K562 (cell line): ENCODE measurements around the gene PRKACA. TPM values are rescaled to one million over a fixed set of nuclear protein-coding genes. Genes with fewer than 3 reads are reported as not detected.

Experiments used
- CREB1 ChIP-seq, 2 experiments: sonication (generic) in 1 of 2; formaldehyde crosslinking in 1 of 2; IDR thresholded peaks; 2 replicates each; pipeline versions ENCODE4 v1.6.1 to v1.8.0; 2012 to 2022; ENCODE audit warnings: inconsistent platforms in 1 of 2, mild to moderate bottlenecking in 1 of 2, missing genetic modification reagents in 1 of 2, moderate library complexity in 1 of 2
- FOS ChIP-seq: IDR thresholded peaks from 3 replicates; pipeline ENCODE4 v1.6.1; 2011; ENCODE audit not compliant: insufficient read length; ENCODE audit errors: extremely low read depth
- MTA2 ChIP-seq: fragments of 450-650 bp; IDR thresholded peaks from 2 replicates; pipeline ENCODE4 v1.6.1; 2016; ENCODE audit warnings: low read depth
- MTA3 ChIP-seq: fragments of 450-650 bp; formaldehyde crosslinking; IDR thresholded peaks from 2 replicates; pipeline ENCODE4 v1.6.1; 2017; ENCODE audit warnings: mild to moderate bottlenecking, borderline replicate concordance
- NEUROD1 ChIP-seq: fragments of 150-350 bp; IDR thresholded peaks from 2 replicates; pipeline ENCODE4 v1.6.1; 2014; ENCODE audit warnings: borderline replicate concordance, low read length, low read depth; ENCODE audit not compliant: partially characterized antibody
- NR4A1 ChIP-seq, 2 experiments: fragments of 250-450 bp in 1 of 2; fragments of 450-650 bp in 1 of 2; sonication (Bioruptor Pico) in 1 of 2; IDR thresholded peaks; 2 replicates each; pipeline versions ENCODE4 v1.4.0 to v1.6.1; 2016 to 2020; ENCODE audit warnings: mild to moderate bottlenecking in 2 of 2, missing compliant biosample characterization in 1 of 2, missing genetic modification characterization in 1 of 2, moderate library complexity in 1 of 2
- PHF20 ChIP-seq: fragments of 450-650 bp; IDR thresholded peaks from 2 replicates; pipeline ENCODE4 v1.6.1; 2018; ENCODE audit not compliant: partially characterized antibody
- POLR2A ChIP-seq: fragments of 450-650 bp; conservative IDR thresholded peaks from 2 replicates; pipeline ENCODE4 v1.6.1; 2016
- SP2 ChIP-seq: IDR thresholded peaks from 2 replicates; pipeline ENCODE4 v1.6.1; 2011; ENCODE audit warnings: mild to moderate bottlenecking, low read depth, low read length, moderate library complexity; ENCODE audit not compliant: poor library complexity, severe bottlenecking; ENCODE audit errors: extremely low read depth
- TBP ChIP-seq: optimal IDR thresholded peaks from 2 replicates; pipeline ENCODE3; 2011; ENCODE audit warnings: low read depth, low read length, improper control_type of control experiment
- TEAD4 ChIP-seq, 2 experiments: sonication (generic) in 1 of 2; formaldehyde crosslinking in 1 of 2; IDR thresholded peaks; 2 replicates each; pipeline versions ENCODE4 v1.6.1 to v1.8.0; 2012 to 2022; ENCODE audit warnings: borderline replicate concordance in 1 of 2, inconsistent platforms in 1 of 2, low read length in 1 of 2, mild to moderate bottlenecking in 1 of 2, missing genetic modification reagents in 1 of 2
- ZKSCAN1 ChIP-seq: fragments of 150-350 bp; IDR thresholded peaks from 2 replicates; pipeline ENCODE4 v1.6.1; 2016; ENCODE audit warnings: low read depth, low read length
- ZNF586 ChIP-seq: fragments of 450-650 bp; formaldehyde crosslinking; conservative IDR thresholded peaks from 2 replicates; pipeline ENCODE4 v1.4.0; 2020; ENCODE audit warnings: mild to moderate bottlenecking, moderate library complexity
- ZNF589 ChIP-seq: fragments of 200-800 bp; sonication (Bioruptor generic); IDR thresholded peaks from 2 replicates; pipeline ENCODE4 v1.6.1; 2016; ENCODE audit warnings: low read depth, missing genetic modification characterization, missing compliant biosample characterization
- polyA plus RNA-seq, 8 experiments: library from polyadenylated mRNA; depleted of rRNA in 4 of 8; stranded (reverse) in 5 of 8; unstranded in 3 of 8; fragments of >200 nt; fragmentation: Nextera tagmentation in 2 of 8; fragmentation: Illumina TruSeq in 1 of 8; extraction: Ambion mirVana in 2 of 8; extraction: Trizol in 1 of 8; gene quantifications; 2 replicates each; pipeline versions ENCODE4 v1.2.1 to v1.2.3, GENCODE V29; 2011 to 2014; ENCODE audit warnings: inconsistent platforms in 1 of 8, missing spikeins in 1 of 8
- total RNA-seq, 7 experiments: library from RNA; depleted of rRNA in 6 of 7; stranded (reverse); fragments of >200 nt in 6 of 7; fragmentation: Illumina TruSeq in 2 of 7; extraction: Trizol in 2 of 7; gene quantifications; 2 replicates each; pipeline versions ENCODE4 v1.2.1 to v1.2.3, GENCODE V29; 2011 to 2021; ENCODE audit warnings: low replicate concordance in 1 of 7
- TF ChIP-seq, protein P1 (sequence below): fragments of 450-650 bp; IDR thresholded peaks from 2 replicates; pipeline ENCODE4 v1.6.1; 2016; ENCODE audit warnings: low read depth, mild to moderate bottlenecking, moderate library complexity
- TF ChIP-seq, protein P2 (sequence below): fragments of 250-450 bp; sonication (Bioruptor Pico); IDR thresholded peaks from 2 replicates; pipeline ENCODE4 v1.4.0; 2020; ENCODE audit warnings: mild to moderate bottlenecking, moderate library complexity, borderline replicate concordance
- TF ChIP-seq, protein P3 (sequence below): sonication (generic); formaldehyde crosslinking; IDR thresholded peaks from 2 replicates; pipeline ENCODE4 v1.8.1; 2023; ENCODE audit warnings: mild to moderate bottlenecking, missing genetic modification reagents

PRKACA gene
- total and polyA plus RNA-seq, 9 of the 15 experiments (the other 6 are each of a cell fraction or from before 2014, with no cell fraction given) = 1.2 to 63.1 (median 13.0) TPM

DNA sequence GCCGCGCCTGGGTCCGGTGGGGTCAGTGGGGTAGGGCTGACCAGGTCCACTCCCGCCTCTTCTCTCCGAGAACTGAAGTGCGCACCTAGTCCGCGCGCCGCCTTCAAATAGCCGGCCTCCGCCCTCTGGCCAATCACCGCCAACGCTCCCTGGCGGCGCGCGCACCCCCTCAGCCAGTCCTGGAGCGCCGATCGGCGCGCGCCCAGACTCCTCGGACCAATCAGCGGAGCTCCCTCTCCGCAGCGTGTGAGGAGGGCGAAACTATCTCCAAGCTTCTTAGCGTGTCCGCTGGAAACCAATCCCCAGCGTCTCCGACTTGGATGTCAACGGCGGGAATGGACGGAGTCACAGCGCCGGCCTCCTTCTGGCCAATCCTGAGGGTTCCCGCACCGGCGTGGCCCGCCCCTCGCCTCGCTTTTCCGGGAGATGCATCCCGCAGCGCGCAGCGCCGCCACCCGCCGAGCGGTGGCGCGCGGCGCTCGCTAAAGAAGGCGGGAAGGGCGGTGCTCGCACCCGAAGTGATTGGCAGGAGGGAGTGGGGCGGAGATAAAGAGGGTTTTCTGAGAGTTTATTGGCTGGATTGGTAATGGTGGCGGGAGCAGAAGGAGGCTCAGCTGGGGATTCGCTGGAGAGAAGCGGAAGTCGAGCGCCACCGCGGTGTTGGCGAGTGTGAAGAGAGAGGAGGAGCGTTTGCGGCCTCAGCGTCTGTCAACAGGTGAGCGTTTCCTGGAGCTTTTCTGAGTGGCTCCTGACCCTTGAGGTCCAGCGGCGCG lies 19.1 kb upstream of the PRKACA start, which contains the start of gene ASF1B (continued):
- no peak for TF ChIP-seq MTA2
- TF ChIP-seq TEAD4 (IDR thresholded peaks at IDR 0.05; ENCODE audit: low read length) = no peak; the same call in 1 of the 2 replicates
- no peak for TF ChIP-seq TEAD4 (CRISPR knock-in tag; IDR thresholded peaks at IDR 0.05; ENCODE audit: borderline replicate concordance)
- TF ChIP-seq ZNF586 (CRISPR knock-in tag) = no peak
- peak; percentile 55; the same call in 1 of the 2 replicates for TF ChIP-seq ZNF589 (CRISPR knock-in tag)
- TF ChIP-seq MTA3 = peak; percentile 76; the same call in 1 of the 2 replicates
- peak; percentile 92 for TF ChIP-seq FOS
- TF ChIP-seq POLR2A = peak; percentile 95
- TF ChIP-seq PHF20 = peak; percentile 40
- TF ChIP-seq, protein P1, sequence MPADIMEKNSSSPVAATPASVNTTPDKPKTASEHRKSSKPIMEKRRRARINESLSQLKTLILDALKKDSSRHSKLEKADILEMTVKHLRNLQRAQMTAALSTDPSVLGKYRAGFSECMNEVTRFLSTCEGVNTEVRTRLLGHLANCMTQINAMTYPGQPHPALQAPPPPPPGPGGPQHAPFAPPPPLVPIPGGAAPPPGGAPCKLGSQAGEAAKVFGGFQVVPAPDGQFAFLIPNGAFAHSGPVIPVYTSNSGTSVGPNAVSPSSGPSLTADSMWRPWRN = 0 out of 2 replicates have a peak, but pooled peaks have one; percentile 16
- TF ChIP-seq SP2 = peak; percentile 42
- no peak for TF ChIP-seq ZKSCAN1
- TF ChIP-seq, protein P2, sequence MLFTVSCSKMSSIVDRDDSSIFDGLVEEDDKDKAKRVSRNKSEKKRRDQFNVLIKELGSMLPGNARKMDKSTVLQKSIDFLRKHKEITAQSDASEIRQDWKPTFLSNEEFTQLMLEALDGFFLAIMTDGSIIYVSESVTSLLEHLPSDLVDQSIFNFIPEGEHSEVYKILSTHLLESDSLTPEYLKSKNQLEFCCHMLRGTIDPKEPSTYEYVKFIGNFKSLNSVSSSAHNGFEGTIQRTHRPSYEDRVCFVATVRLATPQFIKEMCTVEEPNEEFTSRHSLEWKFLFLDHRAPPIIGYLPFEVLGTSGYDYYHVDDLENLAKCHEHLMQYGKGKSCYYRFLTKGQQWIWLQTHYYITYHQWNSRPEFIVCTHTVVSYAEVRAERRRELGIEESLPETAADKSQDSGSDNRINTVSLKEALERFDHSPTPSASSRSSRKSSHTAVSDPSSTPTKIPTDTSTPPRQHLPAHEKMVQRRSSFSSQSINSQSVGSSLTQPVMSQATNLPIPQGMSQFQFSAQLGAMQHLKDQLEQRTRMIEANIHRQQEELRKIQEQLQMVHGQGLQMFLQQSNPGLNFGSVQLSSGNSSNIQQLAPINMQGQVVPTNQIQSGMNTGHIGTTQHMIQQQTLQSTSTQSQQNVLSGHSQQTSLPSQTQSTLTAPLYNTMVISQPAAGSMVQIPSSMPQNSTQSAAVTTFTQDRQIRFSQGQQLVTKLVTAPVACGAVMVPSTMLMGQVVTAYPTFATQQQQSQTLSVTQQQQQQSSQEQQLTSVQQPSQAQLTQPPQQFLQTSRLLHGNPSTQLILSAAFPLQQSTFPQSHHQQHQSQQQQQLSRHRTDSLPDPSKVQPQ (CRISPR knock-in tag) = no peak
- TF ChIP-seq NR4A1 (CRISPR knock-in tag; IDR thresholded peaks at IDR 0.05) = no peak
- 0 out of 2 replicates have a peak, but pooled peaks have one; percentile 29 for TF ChIP-seq NR4A1 (tag; IDR thresholded peaks at IDR 0.05)
- TF ChIP-seq CREB1 (IDR thresholded peaks at IDR 0.05) = peak; percentile 50; the same call in 1 of the 2 replicates
- peak; percentile 65; the same call in 1 of the 2 replicates for TF ChIP-seq CREB1 (CRISPR knock-in tag; IDR thresholded peaks at IDR 0.05)
- peak; percentile 87 for TF ChIP-seq NEUROD1
- TF ChIP-seq, protein P3, sequence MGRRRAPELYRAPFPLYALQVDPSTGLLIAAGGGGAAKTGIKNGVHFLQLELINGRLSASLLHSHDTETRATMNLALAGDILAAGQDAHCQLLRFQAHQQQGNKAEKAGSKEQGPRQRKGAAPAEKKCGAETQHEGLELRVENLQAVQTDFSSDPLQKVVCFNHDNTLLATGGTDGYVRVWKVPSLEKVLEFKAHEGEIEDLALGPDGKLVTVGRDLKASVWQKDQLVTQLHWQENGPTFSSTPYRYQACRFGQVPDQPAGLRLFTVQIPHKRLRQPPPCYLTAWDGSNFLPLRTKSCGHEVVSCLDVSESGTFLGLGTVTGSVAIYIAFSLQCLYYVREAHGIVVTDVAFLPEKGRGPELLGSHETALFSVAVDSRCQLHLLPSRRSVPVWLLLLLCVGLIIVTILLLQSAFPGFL = no peak
- TF ChIP-seq TBP = peak; percentile 97
